T follicular helper cell (primary cell): ENCODE results near the gene ASRGL1.

Source experiments
- DNase-seq: peaks from one replicate; pipeline ENCODE4 v3.0.0-alpha.2; 2020; ENCODE audit warnings: low read depth

Gene ASRGL1

DNA sequence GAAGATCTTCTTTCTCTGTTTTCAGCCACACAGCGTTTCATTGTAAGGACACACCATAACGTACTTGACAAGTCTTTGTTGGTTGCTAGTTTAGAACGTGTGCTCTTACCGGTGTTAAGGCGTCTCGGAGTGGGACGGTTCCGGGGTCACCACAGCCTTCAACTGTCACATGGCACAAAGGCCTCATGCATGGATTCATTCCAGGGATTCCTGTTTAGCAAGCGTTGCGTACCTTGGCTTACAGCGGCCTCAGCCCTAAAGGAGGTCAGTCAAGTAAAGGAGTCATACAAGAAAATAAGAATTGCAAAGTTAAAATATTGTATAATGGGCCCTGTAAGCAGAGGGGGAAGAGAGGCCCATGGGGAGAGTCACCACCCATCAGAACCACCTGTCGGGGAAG, 79.3 kb downstream of the ASRGL1 start:
- DNase-seq: no peak

DNA sequence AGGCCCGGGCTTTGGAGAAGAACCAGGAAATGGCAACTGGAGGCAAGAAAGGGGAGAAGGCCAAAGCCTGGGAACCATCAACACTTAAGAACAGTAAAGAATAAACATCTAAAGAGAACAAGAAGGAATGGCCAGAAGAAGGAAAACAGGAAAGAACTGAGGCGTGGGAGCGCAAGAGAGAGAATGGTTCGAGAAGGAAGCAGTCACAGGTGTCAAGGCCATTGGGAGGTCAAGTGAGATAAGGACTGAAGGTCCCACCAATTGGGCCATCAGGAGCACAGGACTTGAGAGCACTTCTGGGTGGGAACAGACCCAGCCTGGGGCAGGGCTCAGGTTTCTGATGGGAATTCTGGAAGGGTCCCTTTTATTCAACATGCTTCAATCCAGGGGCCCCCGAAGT, 80.9 kb downstream of the ASRGL1 start:
- DNase-seq: no peak

DNA sequence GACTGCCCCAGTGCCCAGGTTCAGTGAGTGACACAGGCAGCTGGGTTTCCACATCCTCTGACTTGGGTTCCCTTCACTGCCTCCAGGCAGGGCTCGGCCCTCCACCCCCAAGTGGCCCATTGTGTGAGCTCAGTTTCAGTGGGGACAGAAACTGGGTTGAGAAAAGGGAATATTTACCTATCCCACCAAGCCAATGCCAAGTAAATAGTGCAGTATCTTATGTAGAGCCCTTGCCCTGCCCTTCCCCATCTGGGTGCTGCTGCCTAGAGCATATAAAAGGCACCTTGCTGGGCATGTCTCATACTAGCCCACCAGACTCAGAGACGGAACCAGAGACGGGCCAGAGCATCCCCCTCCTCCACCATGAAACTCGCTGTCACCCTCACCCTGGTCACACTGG, 81.5 kb downstream of the ASRGL1 start, which contains the start of gene SCGB1A1:
SCGB1A1 (plus strand) TSS at position 301 of the 400 bp plus-strand sequence; CDS start at position 364, 63 bp downstream.
- DNase-seq: no peak

DNA sequence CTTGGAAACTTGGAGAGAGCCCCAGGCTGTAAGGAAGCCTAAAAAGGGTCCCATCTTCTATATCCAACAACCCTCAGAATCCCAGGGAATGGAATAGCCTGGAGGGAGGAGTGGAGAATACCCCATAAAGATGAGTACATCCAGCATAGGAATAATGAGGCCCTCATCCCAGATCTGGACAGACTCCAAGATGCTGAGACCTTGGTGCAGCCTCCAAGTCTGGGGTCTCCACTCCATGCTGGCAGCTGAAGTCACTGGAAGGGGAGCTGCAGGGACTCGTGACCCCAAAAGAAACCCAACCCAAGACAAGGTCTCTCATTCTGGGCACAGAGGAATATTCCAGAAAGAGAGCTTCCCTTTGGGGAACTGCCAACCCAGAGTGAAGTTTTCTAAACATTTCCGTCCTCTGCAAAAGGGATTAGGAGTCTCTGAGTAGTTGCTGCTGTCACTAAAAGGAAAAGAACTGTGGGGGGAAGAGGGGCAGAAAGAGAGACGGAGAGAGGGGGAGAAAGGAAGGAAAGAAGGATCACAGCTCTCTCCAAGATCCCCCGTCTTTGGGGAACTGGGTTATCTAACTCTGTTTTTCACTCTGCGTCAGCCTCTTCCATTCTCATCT, 82.2 kb downstream of the ASRGL1 start:
- DNase-seq: no peak

- DNase-seq: no peak
Observed at GRCh38 chr11:62419943-62420342, 82.7 kb downstream of the ASRGL1 start.

- no peak for DNase-seq
Observed at GRCh38 chr11:62420882-62421281, 83.6 kb downstream of the ASRGL1 start.

GRCh38 chr11:62421996-62422395, 84.7 kb downstream of the ASRGL1 start:
- no peak for DNase-seq

- DNase-seq: no peak
Observed at GRCh38 chr11:62423012-62423411, 85.8 kb downstream of the ASRGL1 start.

GRCh38 chr11:62427630-62428233, 90.5 kb downstream of the ASRGL1 start:
- no peak for DNase-seq

DNA sequence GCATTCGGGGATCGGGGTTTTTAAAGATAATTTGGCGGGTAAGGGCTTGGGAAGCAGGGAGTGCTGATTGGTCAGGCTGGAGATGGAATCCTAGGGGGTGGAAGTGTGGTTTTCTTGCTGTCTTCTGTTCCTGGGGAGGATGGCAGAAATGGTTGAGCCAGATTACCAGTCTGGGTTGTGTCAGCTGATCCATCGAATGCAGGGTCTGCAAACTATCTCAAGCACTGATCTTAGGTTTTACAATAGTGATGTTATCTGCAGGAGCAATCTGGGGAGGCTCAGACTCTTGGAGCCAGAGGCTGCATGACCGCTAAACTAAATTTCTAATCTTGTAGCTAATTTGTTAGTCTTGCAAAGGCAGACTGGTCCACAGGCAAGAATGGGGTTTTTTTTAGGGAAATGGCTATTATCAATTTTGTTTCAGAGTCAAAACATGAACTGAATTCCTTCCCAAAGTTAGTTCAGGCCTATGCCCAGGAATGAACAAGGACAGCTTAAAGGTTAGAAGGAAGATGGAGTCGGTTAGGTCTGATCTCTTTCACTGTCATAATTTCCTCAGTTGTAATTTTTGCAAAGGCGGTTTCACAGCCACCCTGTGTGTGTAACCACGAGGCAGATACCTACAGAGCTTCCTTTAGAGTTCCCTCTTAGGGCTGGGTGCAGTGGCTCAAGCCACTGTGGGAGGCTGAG, 91.8 kb downstream of the ASRGL1 start:
- no peak for DNase-seq

DNA sequence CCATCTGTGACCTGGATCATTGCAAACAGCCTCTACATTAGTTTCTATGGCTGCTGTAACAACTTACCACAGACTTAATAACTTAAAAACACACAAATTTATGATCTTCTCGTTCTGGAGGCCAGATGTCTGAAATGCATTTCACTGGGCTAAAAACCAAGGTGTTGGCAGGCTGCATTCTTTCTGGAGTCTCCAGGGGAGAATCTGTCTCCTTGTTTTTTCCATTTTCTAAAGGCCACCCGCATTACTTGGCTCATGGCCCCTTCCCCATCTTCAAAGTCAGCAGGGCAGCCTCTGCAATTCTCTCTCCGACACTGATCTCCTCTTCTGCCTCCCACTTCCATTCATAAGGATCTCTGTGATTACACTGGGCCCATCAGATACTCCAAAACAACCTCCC, 93.2 kb downstream of the ASRGL1 start:
- no peak for DNase-seq

DNA sequence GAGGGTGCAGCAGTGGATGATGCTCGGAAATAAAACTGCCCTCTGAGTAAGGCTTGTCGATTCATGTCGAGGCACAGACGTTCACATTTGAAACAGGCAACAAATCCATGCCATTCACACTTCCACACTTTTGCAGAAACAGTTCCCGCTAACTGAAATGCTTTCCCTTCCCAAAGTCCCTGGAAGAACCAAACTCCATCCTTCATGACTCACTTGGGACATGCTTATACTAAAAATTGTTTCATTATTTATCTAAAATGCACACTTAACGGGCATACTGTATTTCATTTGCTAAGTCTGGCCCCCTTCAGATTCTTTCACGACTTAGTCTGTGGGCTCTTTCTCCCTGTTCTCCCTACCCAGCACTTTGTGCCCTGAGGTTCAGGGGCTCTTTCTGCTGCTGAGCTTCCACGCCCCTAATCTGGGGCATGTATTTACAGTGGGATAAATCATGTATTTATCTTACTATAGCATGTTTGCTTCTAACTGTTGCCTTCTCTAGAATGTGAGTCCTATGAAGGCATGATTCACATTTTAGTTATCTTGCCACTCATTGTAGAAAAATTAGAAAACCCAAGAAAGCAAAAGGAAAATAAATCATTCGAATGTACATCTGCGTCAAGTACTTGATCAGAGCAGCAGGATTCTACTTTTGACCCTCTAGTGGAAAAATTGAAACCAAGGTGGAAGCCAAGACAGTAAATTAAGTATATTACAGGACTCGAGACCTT, 94.1 kb downstream of the ASRGL1 start:
- DNase-seq: no peak

GRCh38 chr11:62432695-62433094, 95.4 kb downstream of the ASRGL1 start:
- DNase-seq: no peak

DNA sequence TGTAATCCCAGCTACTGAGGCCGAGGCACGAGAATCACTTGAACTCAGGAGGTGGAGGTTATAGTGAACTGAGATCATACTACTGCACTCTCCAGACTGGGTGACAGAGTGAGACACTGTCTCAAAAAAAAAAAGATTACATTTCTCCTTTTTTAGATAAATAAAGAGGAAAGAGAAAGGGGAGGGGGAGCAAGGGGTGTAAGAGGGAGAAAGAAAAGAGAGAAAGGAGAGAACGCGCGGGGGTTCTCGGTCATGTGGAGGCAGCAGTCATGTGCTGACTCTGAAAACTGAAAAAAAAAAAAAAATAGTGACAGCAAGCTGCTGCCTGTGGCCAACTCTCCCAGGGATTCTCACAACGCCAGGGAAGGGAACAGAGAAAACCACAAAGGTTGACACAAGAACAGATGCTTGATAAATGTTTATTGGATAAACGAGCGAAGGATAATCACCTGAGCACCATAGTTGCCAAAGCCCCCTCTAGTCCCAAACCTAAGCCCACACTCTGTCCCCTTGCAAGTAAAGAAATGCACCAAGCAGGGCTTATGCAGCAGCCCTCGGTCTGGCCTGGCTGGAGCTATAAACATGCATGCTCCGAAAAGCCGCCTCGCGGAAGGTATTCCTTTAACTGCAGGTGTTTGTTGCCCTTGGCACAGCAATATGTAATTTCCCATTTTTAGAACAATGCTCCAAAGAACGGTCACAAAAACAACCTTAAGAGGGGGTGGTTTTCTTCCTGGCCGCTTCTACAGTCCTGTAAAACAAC, 96.1 kb downstream of the ASRGL1 start:
- DNase-seq: no peak

- DNase-seq: no peak
Observed at GRCh38 chr11:62433904-62434276, 96.6 kb downstream of the ASRGL1 start.

DNA sequence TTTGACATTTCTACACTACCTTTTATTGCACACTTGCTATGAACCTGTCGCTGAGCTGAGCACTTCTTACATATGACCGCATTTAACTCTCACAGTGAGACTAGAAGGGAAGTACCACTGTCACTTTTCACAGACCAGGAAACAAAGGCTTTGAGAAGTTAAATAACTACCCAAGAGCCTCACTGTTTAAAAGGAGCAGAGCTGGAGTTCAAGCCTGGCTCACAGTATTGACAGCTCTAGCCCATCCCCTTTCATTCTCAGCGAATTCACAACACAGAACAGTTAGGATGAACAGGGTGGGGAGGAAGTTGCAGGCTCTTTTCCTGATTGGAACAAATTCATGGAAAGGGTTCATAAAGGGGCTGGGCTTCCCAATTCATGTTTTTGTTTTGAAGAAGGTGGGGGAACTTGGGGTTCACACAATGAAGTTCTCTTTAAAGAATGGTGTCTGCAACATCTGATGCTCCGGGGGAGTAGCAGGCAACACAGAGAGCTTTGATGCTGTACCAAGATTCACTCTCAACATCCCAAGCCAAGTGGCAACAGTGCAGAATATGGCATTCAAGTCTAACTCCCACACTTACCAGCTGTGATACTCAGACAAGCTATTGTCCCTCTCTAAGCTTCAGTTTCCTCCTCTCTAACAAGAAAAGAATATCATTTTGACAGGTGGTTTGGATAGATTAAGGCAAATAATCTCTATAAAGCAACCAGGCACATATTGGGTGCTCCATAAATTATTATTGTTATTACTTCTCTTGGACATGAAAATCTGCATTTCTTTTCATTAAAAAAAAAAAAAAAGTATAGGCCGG, 98.8 kb downstream of the ASRGL1 start:
- no peak for DNase-seq

DNA sequence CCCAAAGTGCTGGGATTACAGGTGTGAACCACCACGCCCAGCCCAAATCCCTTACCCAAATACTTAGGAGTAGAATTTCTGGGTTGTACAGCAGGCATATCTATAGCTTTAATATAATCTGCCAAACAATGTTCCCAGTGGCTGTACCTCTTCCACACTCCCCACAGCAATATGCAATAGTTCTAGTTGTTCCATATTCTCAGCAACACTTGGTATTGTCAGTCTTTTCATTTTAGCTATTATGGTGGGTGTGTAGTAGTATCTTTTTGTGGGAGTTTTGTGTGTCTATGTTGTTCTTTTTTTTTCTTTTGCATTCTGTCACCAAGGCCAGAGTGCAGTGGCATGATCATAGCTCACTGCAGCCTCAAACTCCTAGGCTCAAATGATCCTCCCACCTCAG, 100.4 kb downstream of the ASRGL1 start:
- no peak for DNase-seq

- DNase-seq: no peak
Observed at GRCh38 chr11:62438641-62439040, 101.4 kb downstream of the ASRGL1 start.

GRCh38 chr11:62439785-62440602, 102.7 kb downstream of the ASRGL1 start:
- DNase-seq: no peak
